Measurements from ENCODE around the gene PRSS48.

PRSS48 gene

DNA sequence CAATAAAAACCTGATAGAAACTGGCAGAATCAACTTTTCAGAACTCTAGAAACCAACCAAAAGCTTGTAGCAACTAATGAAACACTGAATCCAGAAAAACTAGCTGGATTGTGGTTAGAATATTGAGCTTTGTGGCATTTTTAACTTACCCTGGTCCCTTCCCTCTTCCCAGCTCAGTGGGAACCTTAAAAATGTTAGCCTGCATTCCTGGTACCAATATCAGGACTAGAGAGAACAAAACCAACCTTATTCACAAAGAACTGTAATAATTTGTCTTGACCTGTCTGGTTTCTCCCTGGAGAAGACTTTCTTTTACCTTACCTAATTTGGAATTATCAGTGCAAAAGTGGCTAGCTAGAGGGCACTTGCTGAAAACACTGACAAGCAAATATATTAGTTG lies 27.3 kb downstream of the PRSS48 start:
- Histone ChIP-seq H3K4me1 (ENCODE audit: control insufficient read depth in 1 of 2, insufficient read depth in 1 of 2, low read depth in 1 of 2, low read length in 1 of 2) (no peaks in the 10 kb centered on the region), H3K27me3 (no peaks in the 10 kb centered on the region), H3K36me3 (no peaks in the 10 kb centered on the region), H3K27ac (no peak overlapping the region), H3K9me3 (no peaks in the 10 kb centered on the region), H3K4me3 (ENCODE audit: low read depth in 1 of 2, low read length in 1 of 2) (no peak overlapping the region)
- TF ChIP-seq, protein P1, sequence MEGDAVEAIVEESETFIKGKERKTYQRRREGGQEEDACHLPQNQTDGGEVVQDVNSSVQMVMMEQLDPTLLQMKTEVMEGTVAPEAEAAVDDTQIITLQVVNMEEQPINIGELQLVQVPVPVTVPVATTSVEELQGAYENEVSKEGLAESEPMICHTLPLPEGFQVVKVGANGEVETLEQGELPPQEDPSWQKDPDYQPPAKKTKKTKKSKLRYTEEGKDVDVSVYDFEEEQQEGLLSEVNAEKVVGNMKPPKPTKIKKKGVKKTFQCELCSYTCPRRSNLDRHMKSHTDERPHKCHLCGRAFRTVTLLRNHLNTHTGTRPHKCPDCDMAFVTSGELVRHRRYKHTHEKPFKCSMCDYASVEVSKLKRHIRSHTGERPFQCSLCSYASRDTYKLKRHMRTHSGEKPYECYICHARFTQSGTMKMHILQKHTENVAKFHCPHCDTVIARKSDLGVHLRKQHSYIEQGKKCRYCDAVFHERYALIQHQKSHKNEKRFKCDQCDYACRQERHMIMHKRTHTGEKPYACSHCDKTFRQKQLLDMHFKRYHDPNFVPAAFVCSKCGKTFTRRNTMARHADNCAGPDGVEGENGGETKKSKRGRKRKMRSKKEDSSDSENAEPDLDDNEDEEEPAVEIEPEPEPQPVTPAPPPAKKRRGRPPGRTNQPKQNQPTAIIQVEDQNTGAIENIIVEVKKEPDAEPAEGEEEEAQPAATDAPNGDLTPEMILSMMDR (IDR thresholded peaks at IDR 0.05): no peak

DNA sequence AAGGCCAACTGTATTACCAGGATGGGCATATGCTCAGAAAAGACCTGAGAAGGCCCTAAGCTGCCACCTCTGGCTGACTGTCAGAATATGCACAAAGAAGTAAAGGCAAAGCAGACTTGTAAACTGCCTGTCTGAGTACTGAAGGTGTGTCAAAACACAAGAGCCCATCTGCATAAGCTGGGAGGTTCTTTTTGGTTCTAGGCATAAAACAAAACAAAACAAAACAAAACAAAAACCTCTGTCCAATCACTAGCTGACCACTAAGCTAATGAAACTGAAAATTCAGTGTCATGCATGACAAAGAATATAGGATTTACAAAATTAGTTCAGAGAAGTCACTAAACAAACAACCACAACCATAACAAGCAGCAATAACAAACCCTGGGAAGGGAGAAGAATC lies 27.8 kb downstream of the PRSS48 start:
- H3K4me1 ChIP-seq (ENCODE audit: control insufficient read depth in 1 of 2, insufficient read depth in 1 of 2, low read depth in 1 of 2, low read length in 1 of 2): no peaks in the 10 kb centered on the region
- TF ChIP-seq, protein P1 (IDR thresholded peaks at IDR 0.05): no peak

DNA sequence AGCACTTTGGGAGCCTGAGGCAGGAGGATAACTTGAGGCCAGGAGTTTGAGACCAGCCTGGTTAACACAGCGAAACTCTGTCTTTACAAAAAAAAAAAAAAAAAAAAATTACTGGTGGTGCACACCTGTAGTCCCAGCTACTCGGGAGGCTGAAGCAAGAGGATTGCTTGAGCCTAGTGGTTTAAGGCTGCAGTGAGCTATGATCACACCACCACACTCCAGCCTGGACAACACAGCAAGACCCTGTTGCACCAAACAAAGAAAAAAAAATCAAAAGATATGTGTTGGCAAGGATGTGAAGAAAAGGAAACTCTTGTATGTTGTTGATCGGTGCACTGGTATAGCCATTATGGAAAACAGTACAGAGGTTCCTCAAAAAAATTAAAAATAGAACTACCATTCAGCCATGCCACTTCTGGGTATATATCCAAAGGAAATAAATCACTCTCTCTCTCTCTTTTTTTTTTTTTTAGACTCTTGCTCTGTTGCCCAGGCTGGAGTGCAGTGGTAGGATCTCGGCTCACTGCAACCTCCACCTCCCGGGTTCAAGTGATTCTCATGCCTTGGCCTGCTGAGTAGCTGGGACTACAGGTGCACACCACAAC lies 33.3 kb downstream of the PRSS48 start:
- H3K27ac ChIP-seq: no peak overlapping the region
- no peaks in the 10 kb centered on the region for H3K9me3 ChIP-seq
- H3K4me1 ChIP-seq (ENCODE audit: control insufficient read depth in 1 of 2, insufficient read depth in 1 of 2, low read depth in 1 of 2, low read length in 1 of 2): no peaks in the 10 kb centered on the region
- TF ChIP-seq, protein P1 (IDR thresholded peaks at IDR 0.05): no peak
- H3K27me3 ChIP-seq: no peaks in the 10 kb centered on the region
- H3K36me3 ChIP-seq: no peaks in the 10 kb centered on the region
- H3K4me3 ChIP-seq (ENCODE audit: low read depth in 1 of 2, low read length in 1 of 2): no peak overlapping the region

More for the DNA sequence above, 27.8 kb downstream of the PRSS48 start:
- H3K36me3 ChIP-seq: no peaks in the 10 kb centered on the region
- H3K4me3 ChIP-seq (ENCODE audit: low read depth in 1 of 2, low read length in 1 of 2): no peak overlapping the region
- H3K27ac ChIP-seq: no peak overlapping the region
- no peaks in the 10 kb centered on the region for H3K9me3 ChIP-seq
- no peaks in the 10 kb centered on the region for H3K27me3 ChIP-seq

DNA sequence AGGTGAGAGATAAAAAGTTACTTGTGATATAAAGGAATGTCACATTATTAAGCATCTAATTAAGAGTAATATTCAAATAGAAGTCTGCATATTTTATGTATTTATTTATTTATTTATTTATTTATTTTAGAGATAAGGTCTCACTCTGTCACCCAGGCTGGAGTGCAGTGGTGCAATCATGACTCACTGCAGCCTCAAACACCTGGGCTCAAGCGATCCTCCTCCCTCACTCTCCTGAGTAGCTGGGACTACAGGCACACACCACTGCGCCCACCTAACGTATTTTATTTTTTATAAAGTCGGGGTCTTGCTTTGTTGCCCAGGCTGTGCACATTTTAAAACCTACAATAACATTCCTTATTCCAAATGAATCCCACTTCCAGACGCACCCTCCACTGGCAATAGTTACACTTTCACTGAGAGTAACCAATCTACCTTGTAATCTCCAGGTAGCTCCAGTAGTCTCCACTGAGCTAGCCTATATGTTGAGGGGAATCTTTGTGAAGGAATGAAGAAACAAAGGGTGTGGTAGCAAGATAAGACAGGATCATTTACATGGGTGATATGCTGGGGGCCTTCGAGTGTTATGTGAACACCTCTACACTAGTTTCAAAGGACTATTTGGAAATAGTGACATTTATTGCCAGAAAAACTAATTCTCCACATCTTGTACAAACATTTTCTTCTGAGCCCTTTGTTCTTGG lies 36.5 kb downstream of the PRSS48 start:
- no peaks in the 10 kb centered on the region for H3K4me1 ChIP-seq (ENCODE audit: control insufficient read depth in 1 of 2, insufficient read depth in 1 of 2, low read depth in 1 of 2, low read length in 1 of 2)
- no peaks in the 10 kb centered on the region for H3K36me3 ChIP-seq
- H3K27ac ChIP-seq: no peak overlapping the region
- H3K4me3 ChIP-seq (ENCODE audit: low read depth in 1 of 2, low read length in 1 of 2): no peak overlapping the region
- no peaks in the 10 kb centered on the region for H3K9me3 ChIP-seq
- TF ChIP-seq, protein P1 (IDR thresholded peaks at IDR 0.05): no peak
- H3K27me3 ChIP-seq: no peaks in the 10 kb centered on the region

DNA sequence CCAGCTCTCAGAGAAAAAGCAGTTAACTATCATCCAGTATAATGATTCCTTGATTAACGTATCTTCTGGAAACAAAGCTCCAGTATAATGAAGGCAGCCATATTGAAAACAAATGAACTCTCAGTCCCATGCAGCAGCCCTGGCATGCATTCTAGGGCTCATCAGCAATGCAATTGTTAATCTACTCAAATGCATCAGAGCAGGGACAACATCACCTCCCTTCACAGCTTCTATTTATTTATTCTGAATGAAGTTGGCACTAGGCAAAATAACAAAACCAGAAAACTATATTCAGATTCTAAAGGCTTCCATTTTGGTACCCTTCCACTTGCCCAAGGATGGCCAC lies 37.0 kb downstream of the PRSS48 start:
- H3K4me3 ChIP-seq (ENCODE audit: low read depth in 1 of 2, low read length in 1 of 2): no peak overlapping the region
- H3K27me3 ChIP-seq: no peaks in the 10 kb centered on the region
- no peak overlapping the region for H3K27ac ChIP-seq
- TF ChIP-seq, protein P1 (IDR thresholded peaks at IDR 0.05): no peak
- H3K9me3 ChIP-seq: no peaks in the 10 kb centered on the region
- no peaks in the 10 kb centered on the region for H3K36me3 ChIP-seq
- H3K4me1 ChIP-seq (ENCODE audit: control insufficient read depth in 1 of 2, insufficient read depth in 1 of 2, low read depth in 1 of 2, low read length in 1 of 2): no peaks in the 10 kb centered on the region

Measured in neutrophil (primary cell).